SU-DHL-6 (cell line): ENCODE results near the gene IKBKE.
A peak's percentile ranks its signal among the peaks of the same experiment; 100 is the strongest.

Experiments used
- H2AFZ ChIP-seq: fragments of 200-600 bp; sonication (generic); 2 replicates; pipeline ENCODE4 v1.6.1; 2014; ENCODE audit warnings: low read depth, mild to moderate bottlenecking, moderate library complexity, mixed read lengths, antibody characterized with exemption, low read length; ENCODE audit not compliant: severe bottlenecking
- H3F3A ChIP-seq: fragments of 200-600 bp; shearing (Covaris generic); 2 replicates; pipeline ENCODE4 v1.6.0; 2016; ENCODE audit warnings: antibody characterized with exemption, mild to moderate bottlenecking; ENCODE audit not compliant: insufficient read depth
- H3K27ac ChIP-seq: fragments of 200-600 bp; sonication (generic); 2 replicates; pipeline ENCODE4 v1.5.1; 2016; ENCODE audit warnings: low read depth, mild to moderate bottlenecking, low read length, moderate library complexity, mixed read lengths
- H3K27me3 ChIP-seq: fragments of 200-600 bp; sonication (generic), shearing (Covaris generic); 2 replicates; pipeline ENCODE4 v1.6.0; 2014; ENCODE audit warnings: mild to moderate bottlenecking, low read length
- H3K36me3 ChIP-seq: fragments of 200-600 bp; sonication (generic); 2 replicates; pipeline ENCODE4 v1.6.1; 2014; ENCODE audit warnings: mild to moderate bottlenecking, low read length, mixed read lengths
- H3K4me2 ChIP-seq: fragments of 300-600, 200-600 bp; shearing (Covaris generic), sonication (generic); 2 replicates; pipeline ENCODE4 v1.6.0; 2014; ENCODE audit warnings: low read length, low read depth, mild to moderate bottlenecking; ENCODE audit not compliant: poor library complexity, severe bottlenecking
- H3K4me3 ChIP-seq: fragments of 200-600 bp; sonication (generic); 2 replicates; pipeline ENCODE4 v1.5.1; 2014; ENCODE audit warnings: antibody characterized with exemption, low read length, mild to moderate bottlenecking, mixed read lengths; ENCODE audit not compliant: insufficient read depth, poor library complexity, severe bottlenecking
- H3K79me2 ChIP-seq: fragments of 200-600 bp; sonication (generic); 2 replicates; pipeline ENCODE4 v1.6.1; 2014; ENCODE audit warnings: mild to moderate bottlenecking, low read length, moderate library complexity; ENCODE audit not compliant: insufficient read depth
- H3K9ac ChIP-seq: fragments of 200-600 bp; sonication (generic); 2 replicates; pipeline ENCODE4 v1.7.0; 2014; ENCODE audit warnings: mild to moderate bottlenecking, low read length
- H3K9me2 ChIP-seq: fragments of 200-600 bp; sonication (generic); replicated peaks from 2 replicates; pipeline ENCODE4 v1.6.1; 2014; ENCODE audit warnings: low read length; ENCODE audit not compliant: insufficient read depth
- H3K9me3 ChIP-seq: fragments of 200-600 bp; sonication (generic); 2 replicates; pipeline ENCODE4 v1.6.1; 2014; ENCODE audit warnings: low read length, mixed read lengths; ENCODE audit not compliant: insufficient read depth
- H4K20me1 ChIP-seq: fragments of 200-600 bp; sonication (generic); 2 replicates; pipeline ENCODE4 v1.6.1; 2014; ENCODE audit warnings: low read depth, mild to moderate bottlenecking, antibody characterized with exemption, low read length, moderate library complexity, mixed read lengths
- CTCF ChIP-seq: fragments of 200-600 bp; sonication (generic); IDR thresholded peaks from one replicate; pipeline ENCODE4 v1.5.1; 2017; ENCODE audit warnings: antibody characterized with exemption, mild to moderate bottlenecking, low read length, moderate library complexity; ENCODE audit not compliant: insufficient read depth, poor library complexity, severe bottlenecking
- EZH2phosphoT487 ChIP-seq: fragments of 200-600 bp; sonication (generic), shearing (Covaris generic); conservative IDR thresholded peaks from 2 replicates; pipeline ENCODE4 v1.6.1; 2018; ENCODE audit warnings: mild to moderate bottlenecking, antibody characterized with exemption, low read length, moderate library complexity, mixed read lengths

The IKBKE gene

GRCh38 chr1:206503591-206504362, 33.5 kb downstream of the IKBKE start:
- Histone ChIP-seq H3K27ac (no peak overlapping the region), H3K9me3 (no peaks in the 10 kb centered on the region), H3K9ac (no peak overlapping the region), H4K20me1 (no peaks in the 10 kb centered on the region), H3K79me2 (no peaks in the 10 kb centered on the region), H3K4me2 (no peak overlapping the region), H2AFZ (no peak overlapping the region), H3K4me3 (no peak overlapping the region), H3K27me3 (no peaks in the 10 kb centered on the region), H3F3A (no peaks in the 10 kb centered on the region), H3K9me2 (no peaks in the 10 kb centered on the region), H3K36me3 (no peaks in the 10 kb centered on the region)
- TF ChIP-seq EZH2phosphoT487 (no peak), CTCF (no peak)

GRCh38 chr1:206504363-206504713, 34.1 kb downstream of the IKBKE start:
- no peaks in the 10 kb centered on the region for H3K27me3 ChIP-seq
- no peaks in the 10 kb centered on the region for H3K9me3 ChIP-seq
- no peaks in the 10 kb centered on the region for H3K9me2 ChIP-seq
- no peaks in the 10 kb centered on the region for H3K36me3 ChIP-seq
- H3K4me3 ChIP-seq: no peak overlapping the region
- no peaks in the 10 kb centered on the region for H3K79me2 ChIP-seq
- H2AFZ ChIP-seq: no peak overlapping the region
- H4K20me1 ChIP-seq: no peaks in the 10 kb centered on the region
- H3F3A ChIP-seq: no peaks in the 10 kb centered on the region
- H3K4me2 ChIP-seq: no peak overlapping the region
- no peak overlapping the region for H3K9ac ChIP-seq
- no peak overlapping the region for H3K27ac ChIP-seq
- TF ChIP-seq CTCF (no peak), EZH2phosphoT487 (no peak)

GRCh38 chr1:206505702-206506355, 35.6 kb downstream of the IKBKE start:
- no peaks in the 10 kb centered on the region for H3K36me3 ChIP-seq
- H3K4me2 ChIP-seq: no peak overlapping the region
- no peaks in the 10 kb centered on the region for H3K79me2 ChIP-seq
- no peak overlapping the region for H3K4me3 ChIP-seq
- no peaks in the 10 kb centered on the region for H3K9me3 ChIP-seq
- no peaks in the 10 kb centered on the region for H3K9me2 ChIP-seq
- no peaks in the 10 kb centered on the region for H3K27me3 ChIP-seq
- no peak overlapping the region for H3K9ac ChIP-seq
- H3K27ac ChIP-seq: no peak overlapping the region
- no peak overlapping the region for H2AFZ ChIP-seq
- no peaks in the 10 kb centered on the region for H3F3A ChIP-seq
- TF ChIP-seq CTCF (peak; percentile 15), EZH2phosphoT487 (no peak)
- no peaks in the 10 kb centered on the region for H4K20me1 ChIP-seq
